Measurements from ENCODE around the gene STK17A. TPM values are rescaled to one million over a fixed set of nuclear protein-coding genes. Genes with fewer than 3 reads are reported as not detected.

STK17A gene
- total RNA-seq, 1 experiment from 2014 or later = 21.3 TPM

DNA sequence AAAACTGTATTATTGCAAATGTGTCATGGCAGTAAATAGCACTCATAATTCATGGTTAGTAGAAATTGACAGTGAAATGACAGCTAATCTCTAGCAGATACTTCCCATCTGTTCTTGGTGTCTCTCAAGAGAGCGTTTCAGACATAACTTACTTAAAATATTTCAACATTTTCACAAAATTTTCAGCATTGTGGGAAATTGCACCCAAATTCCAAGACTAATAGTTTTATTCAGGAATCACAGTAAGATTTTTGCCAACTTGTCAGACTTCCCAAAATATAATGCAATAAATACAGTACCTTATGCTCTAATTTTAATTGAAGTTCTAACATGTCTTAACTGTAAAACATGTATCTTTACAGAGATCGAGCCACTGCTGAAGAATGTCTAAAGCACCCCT, 41.2 kb downstream of the STK17A start:
- in situ Hi-C loops (cut with HindIII; ENCODE audit: low pct_unique_long_range_greater_than_20kb, low sequenced_read_pairs) = no loop called here
- no peak overlapping the region for H3K27ac ChIP-seq (ENCODE audit: low read length)
- ChIA-PET POLR2A (no interaction called here), CTCF (no interaction called here)
- ATAC-seq (no peak), DNase-seq (ENCODE audit: low read depth, low spot score) (no peak)
- H3K4me3 ChIP-seq (ENCODE audit: low read depth in 2 of 2, low read length in 2 of 2) = no peak overlapping the region
- intact Hi-C loops (cut with micrococcal nuclease; ENCODE audit: unreplicated experiment) = no loop called here
- BruUV-seq (replicated peaks) = no TSS peak
- no peaks in the 10 kb centered on the region for H3K9me3 ChIP-seq (ENCODE audit: control insufficient read depth, insufficient read depth, low read depth, low read length)
- H3K27me3 ChIP-seq (ENCODE audit: control insufficient read depth, insufficient read depth, low read length) = no peaks in the 10 kb centered on the region
- peaks cover 16% of the 10 kb centered on the region for H3K36me3 ChIP-seq (ENCODE audit: control insufficient read depth, insufficient read depth, low read length)
- TF ChIP-seq, protein P1, sequence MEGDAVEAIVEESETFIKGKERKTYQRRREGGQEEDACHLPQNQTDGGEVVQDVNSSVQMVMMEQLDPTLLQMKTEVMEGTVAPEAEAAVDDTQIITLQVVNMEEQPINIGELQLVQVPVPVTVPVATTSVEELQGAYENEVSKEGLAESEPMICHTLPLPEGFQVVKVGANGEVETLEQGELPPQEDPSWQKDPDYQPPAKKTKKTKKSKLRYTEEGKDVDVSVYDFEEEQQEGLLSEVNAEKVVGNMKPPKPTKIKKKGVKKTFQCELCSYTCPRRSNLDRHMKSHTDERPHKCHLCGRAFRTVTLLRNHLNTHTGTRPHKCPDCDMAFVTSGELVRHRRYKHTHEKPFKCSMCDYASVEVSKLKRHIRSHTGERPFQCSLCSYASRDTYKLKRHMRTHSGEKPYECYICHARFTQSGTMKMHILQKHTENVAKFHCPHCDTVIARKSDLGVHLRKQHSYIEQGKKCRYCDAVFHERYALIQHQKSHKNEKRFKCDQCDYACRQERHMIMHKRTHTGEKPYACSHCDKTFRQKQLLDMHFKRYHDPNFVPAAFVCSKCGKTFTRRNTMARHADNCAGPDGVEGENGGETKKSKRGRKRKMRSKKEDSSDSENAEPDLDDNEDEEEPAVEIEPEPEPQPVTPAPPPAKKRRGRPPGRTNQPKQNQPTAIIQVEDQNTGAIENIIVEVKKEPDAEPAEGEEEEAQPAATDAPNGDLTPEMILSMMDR (IDR thresholded peaks at IDR 0.05) = no peak
- TF ChIP-seq SIN3A (IDR thresholded peaks at IDR 0.05; ENCODE audit: borderline replicate concordance, insufficient read depth, low read depth, low read length) (no peak), TCF7L2 (IDR thresholded peaks at IDR 0.05; ENCODE audit: low read depth, low read length) (no peak), POLR2AphosphoS5 (IDR thresholded peaks at IDR 0.05; ENCODE audit: low read depth, low read length) (no peak)
- TF ChIP-seq, protein P2, sequence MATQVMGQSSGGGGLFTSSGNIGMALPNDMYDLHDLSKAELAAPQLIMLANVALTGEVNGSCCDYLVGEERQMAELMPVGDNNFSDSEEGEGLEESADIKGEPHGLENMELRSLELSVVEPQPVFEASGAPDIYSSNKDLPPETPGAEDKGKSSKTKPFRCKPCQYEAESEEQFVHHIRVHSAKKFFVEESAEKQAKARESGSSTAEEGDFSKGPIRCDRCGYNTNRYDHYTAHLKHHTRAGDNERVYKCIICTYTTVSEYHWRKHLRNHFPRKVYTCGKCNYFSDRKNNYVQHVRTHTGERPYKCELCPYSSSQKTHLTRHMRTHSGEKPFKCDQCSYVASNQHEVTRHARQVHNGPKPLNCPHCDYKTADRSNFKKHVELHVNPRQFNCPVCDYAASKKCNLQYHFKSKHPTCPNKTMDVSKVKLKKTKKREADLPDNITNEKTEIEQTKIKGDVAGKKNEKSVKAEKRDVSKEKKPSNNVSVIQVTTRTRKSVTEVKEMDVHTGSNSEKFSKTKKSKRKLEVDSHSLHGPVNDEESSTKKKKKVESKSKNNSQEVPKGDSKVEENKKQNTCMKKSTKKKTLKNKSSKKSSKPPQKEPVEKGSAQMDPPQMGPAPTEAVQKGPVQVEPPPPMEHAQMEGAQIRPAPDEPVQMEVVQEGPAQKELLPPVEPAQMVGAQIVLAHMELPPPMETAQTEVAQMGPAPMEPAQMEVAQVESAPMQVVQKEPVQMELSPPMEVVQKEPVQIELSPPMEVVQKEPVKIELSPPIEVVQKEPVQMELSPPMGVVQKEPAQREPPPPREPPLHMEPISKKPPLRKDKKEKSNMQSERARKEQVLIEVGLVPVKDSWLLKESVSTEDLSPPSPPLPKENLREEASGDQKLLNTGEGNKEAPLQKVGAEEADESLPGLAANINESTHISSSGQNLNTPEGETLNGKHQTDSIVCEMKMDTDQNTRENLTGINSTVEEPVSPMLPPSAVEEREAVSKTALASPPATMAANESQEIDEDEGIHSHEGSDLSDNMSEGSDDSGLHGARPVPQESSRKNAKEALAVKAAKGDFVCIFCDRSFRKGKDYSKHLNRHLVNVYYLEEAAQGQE (IDR thresholded peaks at IDR 0.05; ENCODE audit: insufficient read depth in 1 of 2, low read depth in 2 of 2, low read length in 1 of 2) = no peak
- peaks cover 6% of the 10 kb centered on the region for H3K4me1 ChIP-seq (ENCODE audit: control insufficient read depth, insufficient read depth, low read length)

DNA sequence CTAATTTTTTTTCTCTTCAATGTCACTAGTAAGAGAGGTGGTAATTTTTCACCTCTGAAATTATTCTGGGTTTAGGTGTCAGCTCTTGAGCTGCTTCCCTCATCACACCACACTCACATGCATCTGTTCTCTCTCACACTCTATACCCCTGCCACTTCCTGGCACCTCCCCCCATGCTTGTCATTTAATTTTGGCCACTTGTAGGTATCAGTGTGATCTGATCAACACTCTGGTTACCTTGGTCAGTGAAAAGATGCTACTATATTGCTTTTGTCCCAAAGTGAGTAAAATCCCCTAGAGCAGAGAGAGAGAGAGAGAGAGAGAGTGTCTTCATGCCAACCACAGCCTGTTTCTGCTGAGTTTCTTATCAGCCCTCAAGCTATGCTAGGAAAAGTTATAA, 42.5 kb downstream of the STK17A start:
- Histone ChIP-seq H3K27me3 (ENCODE audit: control insufficient read depth, insufficient read depth, low read length) (no peaks in the 10 kb centered on the region), H3K9me3 (ENCODE audit: control insufficient read depth, insufficient read depth, low read depth, low read length) (no peaks in the 10 kb centered on the region), H3K27ac (ENCODE audit: low read length) (no peak overlapping the region), H3K36me3 (ENCODE audit: control insufficient read depth, insufficient read depth, low read length) (peaks cover 16% of the 10 kb centered on the region), H3K4me3 (ENCODE audit: low read depth in 2 of 2, low read length in 2 of 2) (no peak overlapping the region), H3K4me1 (ENCODE audit: control insufficient read depth, insufficient read depth, low read length) (no peaks in the 10 kb centered on the region)
- TF ChIP-seq POLR2AphosphoS5 (IDR thresholded peaks at IDR 0.05; ENCODE audit: low read depth, low read length) = no peak
- TF ChIP-seq, protein P2 (IDR thresholded peaks at IDR 0.05; ENCODE audit: insufficient read depth in 1 of 2, low read depth in 2 of 2, low read length in 1 of 2) = no peak
- TF ChIP-seq SIN3A (IDR thresholded peaks at IDR 0.05; ENCODE audit: borderline replicate concordance, insufficient read depth, low read depth, low read length) = no peak
- TF ChIP-seq TCF7L2 (IDR thresholded peaks at IDR 0.05; ENCODE audit: low read depth, low read length) = no peak
- TF ChIP-seq, protein P1 (IDR thresholded peaks at IDR 0.05) = no peak
- ChIA-PET POLR2A (no interaction called here), CTCF (interaction anchor here (0.9 kb wide), 1 partner anchor 42 kb away, joined by 4 read pairs; the partner anchor contains the start of gene STK17A)
- DNase-seq (ENCODE audit: low read depth, low spot score) (no peak), ATAC-seq (peak; percentile 45; the same call in 1 of the 2 replicates)
- no TSS peak for BruUV-seq (replicated peaks)
- intact Hi-C loops (cut with micrococcal nuclease; ENCODE audit: unreplicated experiment) = no loop called here
- in situ Hi-C loops (cut with HindIII; ENCODE audit: low pct_unique_long_range_greater_than_20kb, low sequenced_read_pairs) = no loop called here
